K562 (cell line): ENCODE data around the gene FMNL3. TPM values are rescaled to one million over a fixed set of nuclear protein-coding genes. Genes with fewer than 3 reads are reported as not detected.

Experiments
- CHD2 ChIP-seq: IDR thresholded peaks from 2 replicates; pipeline ENCODE4 v1.6.1; 2011; ENCODE audit warnings: low read depth, low read length
- CREB3 ChIP-seq: fragments of 450-650 bp; conservative IDR thresholded peaks from 2 replicates; pipeline ENCODE4 v1.6.1; 2016; ENCODE audit warnings: missing genetic modification characterization, low read depth, mild to moderate bottlenecking, missing compliant biosample characterization, moderate library complexity
- EP400 ChIP-seq: fragments of 450-650 bp; IDR thresholded peaks from 2 replicates; pipeline ENCODE4 v1.6.1; 2017; ENCODE audit warnings: antibody characterized with exemption, mild to moderate bottlenecking, moderate library complexity
- HDAC1 ChIP-seq, 2 experiments: fragments of 450-650 bp; IDR thresholded peaks; 2 replicates each; pipeline ENCODE4 v1.6.1; 2016 to 2017; ENCODE audit warnings: inconsistent platforms in 1 of 2, mild to moderate bottlenecking in 1 of 2, moderate library complexity in 1 of 2
- NFYB ChIP-seq: IDR thresholded peaks from 2 replicates; pipeline ENCODE4 v1.6.1; 2011; ENCODE audit warnings: mild to moderate bottlenecking, moderate library complexity; ENCODE audit not compliant: insufficient read length; ENCODE audit errors: extremely low read depth
- RFX7 ChIP-seq: fragments of 250-450 bp; sonication (Bioruptor Pico); IDR thresholded peaks from 2 replicates; pipeline ENCODE4 v1.5.1; 2021; ENCODE audit warnings: mild to moderate bottlenecking
- SIN3A ChIP-seq, 2 experiments: fragments of 150-350 bp in 1 of 2; IDR thresholded peaks; 2 replicates each; pipeline ENCODE4 v1.6.1; 2011 to 2016; ENCODE audit warnings: borderline replicate concordance in 2 of 2, low read depth in 2 of 2, low read length in 2 of 2, mild to moderate bottlenecking in 2 of 2, moderate library complexity in 2 of 2; ENCODE audit not compliant: control insufficient read depth in 1 of 2
- SOX6 ChIP-seq: fragments of 450-650 bp; IDR thresholded peaks from 2 replicates; pipeline ENCODE4 v1.6.1; 2014; ENCODE audit warnings: mild to moderate bottlenecking
- SREBF2 ChIP-seq: sonication (generic); formaldehyde crosslinking; IDR thresholded peaks from 2 replicates; pipeline ENCODE4 v1.4.0; 2020; ENCODE audit warnings: mild to moderate bottlenecking, missing genetic modification reagents
- TCFL5 ChIP-seq: fragments of 250-450 bp; sonication (Bioruptor Pico); conservative IDR thresholded peaks from 2 replicates; pipeline ENCODE4 v1.6.1; 2021; ENCODE audit warnings: mild to moderate bottlenecking, moderate library complexity, matching md5 sums
- ZBTB1 ChIP-seq: sonication (generic); formaldehyde crosslinking; IDR thresholded peaks from 2 replicates; pipeline ENCODE4 v1.8.1; 2023; ENCODE audit warnings: missing genetic modification reagents, low read depth, mild to moderate bottlenecking, borderline replicate concordance
- ZFX ChIP-seq: sonication (generic); formaldehyde crosslinking; IDR thresholded peaks from 2 replicates; pipeline ENCODE4 v1.8.0; 2022; ENCODE audit warnings: mild to moderate bottlenecking, missing genetic modification reagents, moderate library complexity
- ZNF785 ChIP-seq: fragments of 250-450 bp; sonication (Bioruptor Pico); IDR thresholded peaks from 2 replicates; pipeline ENCODE4 v1.4.0; 2020; ENCODE audit warnings: mild to moderate bottlenecking
- polyA plus RNA-seq, 8 experiments: library from polyadenylated mRNA; depleted of rRNA in 4 of 8; stranded (reverse) in 5 of 8; unstranded in 3 of 8; fragments of >200 nt; fragmentation: Nextera tagmentation in 2 of 8; fragmentation: Illumina TruSeq in 1 of 8; extraction: Ambion mirVana in 2 of 8; extraction: Trizol in 1 of 8; gene quantifications; 2 replicates each; pipeline versions ENCODE4 v1.2.1 to v1.2.3, GENCODE V29; 2011 to 2014; ENCODE audit warnings: inconsistent platforms in 1 of 8, missing spikeins in 1 of 8
- total RNA-seq, 7 experiments: library from RNA; depleted of rRNA in 6 of 7; stranded (reverse); fragments of >200 nt in 6 of 7; fragmentation: Illumina TruSeq in 2 of 7; extraction: Trizol in 2 of 7; gene quantifications; 2 replicates each; pipeline versions ENCODE4 v1.2.1 to v1.2.3, GENCODE V29; 2011 to 2021; ENCODE audit warnings: low replicate concordance in 1 of 7
- TF ChIP-seq, protein P1 (sequence below): fragments of 450-650 bp; formaldehyde crosslinking; IDR thresholded peaks from 2 replicates; pipeline ENCODE4 v1.4.0; 2020; ENCODE audit warnings: mild to moderate bottlenecking
- TF ChIP-seq, protein P2 (sequence below): fragments of 250-450 bp; sonication (Bioruptor Pico); IDR thresholded peaks from 2 replicates; pipeline ENCODE4 v1.5.0; 2021
- TF ChIP-seq, protein P3 (sequence below), 2 experiments: fragments of 450-650 bp in 1 of 2; sonication (generic) in 1 of 2; formaldehyde crosslinking; conservative IDR thresholded peaks; 2 replicates each; pipeline versions ENCODE4 v1.4.0 to v1.8.1; 2020 to 2022; ENCODE audit warnings: mild to moderate bottlenecking in 1 of 2, missing genetic modification reagents in 1 of 2

Gene FMNL3
- total and polyA plus RNA-seq, 9 of the 15 experiments (the other 6 are each of a cell fraction or from before 2014, with no cell fraction given), result 0.49 to 14.4 (median 6.8) TPM

DNA sequence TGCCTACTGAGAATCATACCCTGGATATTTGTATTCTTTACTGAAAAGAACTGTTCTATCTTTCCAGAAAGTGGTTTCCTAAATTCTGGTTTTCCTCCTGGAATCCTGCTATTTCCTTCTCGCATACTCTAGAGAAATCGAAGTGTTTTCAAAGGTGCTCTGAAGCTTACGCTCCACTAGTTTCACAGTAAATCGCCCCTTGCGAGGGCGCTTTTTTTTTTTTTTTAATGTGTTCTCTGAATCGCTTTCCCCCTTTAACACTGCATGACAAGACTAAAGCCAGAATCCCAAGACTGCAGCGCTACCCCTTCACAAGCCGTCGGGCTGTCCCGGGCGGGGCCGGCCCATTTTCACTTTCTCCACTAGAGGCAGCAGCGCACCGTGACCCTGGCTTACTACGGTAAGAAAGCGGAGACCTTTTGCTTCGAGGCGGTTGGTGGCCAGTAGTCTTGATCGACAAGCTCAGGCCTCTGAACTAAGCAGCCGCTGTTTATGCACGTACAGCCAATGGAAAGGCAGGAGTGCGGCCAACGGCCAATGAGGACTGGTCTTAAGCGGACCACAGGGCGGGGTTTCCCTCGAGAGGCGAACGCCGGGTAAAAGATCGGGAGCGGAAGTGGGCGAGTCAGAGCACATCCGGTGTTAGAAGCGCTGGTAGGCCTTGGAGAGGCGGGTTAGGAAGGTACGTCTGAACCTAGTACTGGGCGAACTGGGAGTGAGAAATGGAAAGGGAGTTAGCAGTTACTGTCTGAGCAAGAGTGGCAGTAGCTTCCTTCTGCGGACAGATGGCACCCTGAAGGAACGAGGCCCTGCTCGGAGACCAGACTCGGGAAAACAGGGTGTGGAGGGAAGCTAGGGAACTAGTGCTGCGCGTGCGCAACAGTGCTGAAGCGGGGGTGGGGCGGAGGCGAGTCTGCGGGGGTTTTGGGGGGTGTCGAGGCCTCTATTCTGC lies 34.0 kb upstream of the FMNL3 start, which contains the start of gene TMBIM6 (continued):
- peak; percentile 56; the same call in 1 of the 2 replicates for TF ChIP-seq CHD2
- TF ChIP-seq CREB3 (tag), result no peak
- TF ChIP-seq SOX6, result peak; percentile 70
- TF ChIP-seq HDAC1 (IDR thresholded peaks at IDR 0.05), result peak in 1 of 2 experiments; percentile 87; a peak in 2 of 4 replicates
- TF ChIP-seq, protein P1, sequence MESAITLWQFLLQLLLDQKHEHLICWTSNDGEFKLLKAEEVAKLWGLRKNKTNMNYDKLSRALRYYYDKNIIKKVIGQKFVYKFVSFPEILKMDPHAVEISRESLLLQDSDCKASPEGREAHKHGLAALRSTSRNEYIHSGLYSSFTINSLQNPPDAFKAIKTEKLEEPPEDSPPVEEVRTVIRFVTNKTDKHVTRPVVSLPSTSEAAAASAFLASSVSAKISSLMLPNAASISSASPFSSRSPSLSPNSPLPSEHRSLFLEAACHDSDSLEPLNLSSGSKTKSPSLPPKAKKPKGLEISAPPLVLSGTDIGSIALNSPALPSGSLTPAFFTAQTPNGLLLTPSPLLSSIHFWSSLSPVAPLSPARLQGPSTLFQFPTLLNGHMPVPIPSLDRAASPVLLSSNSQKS (CRISPR knock-in tag), result no peak
- peak; percentile 75 to 78; a peak in 2 of 4 replicates for TF ChIP-seq SIN3A (IDR thresholded peaks at IDR 0.05; ENCODE audit: borderline replicate concordance in 2 of 2, control insufficient read depth in 1 of 2, low read depth in 2 of 2, low read length in 2 of 2)
- TF ChIP-seq RFX7 (CRISPR knock-in tag), result peak; percentile 78; the same call in 1 of the 2 replicates
- no peak for TF ChIP-seq ZNF785 (CRISPR knock-in tag)
- TF ChIP-seq SREBF2 (CRISPR knock-in tag), result no peak
- no peak for TF ChIP-seq TCFL5 (CRISPR knock-in tag)
- TF ChIP-seq, protein P2, sequence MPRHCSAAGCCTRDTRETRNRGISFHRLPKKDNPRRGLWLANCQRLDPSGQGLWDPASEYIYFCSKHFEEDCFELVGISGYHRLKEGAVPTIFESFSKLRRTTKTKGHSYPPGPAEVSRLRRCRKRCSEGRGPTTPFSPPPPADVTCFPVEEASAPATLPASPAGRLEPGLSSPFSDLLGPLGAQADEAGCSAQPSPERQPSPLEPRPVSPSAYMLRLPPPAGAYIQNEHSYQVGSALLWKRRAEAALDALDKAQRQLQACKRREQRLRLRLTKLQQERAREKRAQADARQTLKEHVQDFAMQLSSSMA (CRISPR knock-in tag), result no peak
- TF ChIP-seq ZFX (CRISPR knock-in tag), result peak; percentile 98
- no peak for TF ChIP-seq ZBTB1 (CRISPR knock-in tag)
- TF ChIP-seq, protein P3, sequence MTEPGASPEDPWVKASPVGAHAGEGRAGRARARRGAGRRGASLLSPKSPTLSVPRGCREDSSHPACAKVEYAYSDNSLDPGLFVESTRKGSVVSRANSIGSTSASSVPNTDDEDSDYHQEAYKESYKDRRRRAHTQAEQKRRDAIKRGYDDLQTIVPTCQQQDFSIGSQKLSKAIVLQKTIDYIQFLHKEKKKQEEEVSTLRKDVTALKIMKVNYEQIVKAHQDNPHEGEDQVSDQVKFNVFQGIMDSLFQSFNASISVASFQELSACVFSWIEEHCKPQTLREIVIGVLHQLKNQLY (CRISPR knock-in tag; conservative IDR thresholded peaks at IDR 0.05), result 0 out of 4 replicates have a peak, but pooled peaks of 1 of the 2 experiments have one; percentile 69
- TF ChIP-seq EP400, result peak; percentile 92
- peak; percentile 49 for TF ChIP-seq NFYB
